Mesenteric fat pad (tissue), 1 donor: ENCODE measurements around the gene MID1IP1. TPM values are rescaled to one million over a fixed set of nuclear protein-coding genes. Genes with fewer than 3 reads are reported as not detected.

Source experiments
- DNase-seq: peaks from one replicate; pipeline ENCODE4 v3.0.0-alpha.2; 2020; ENCODE audit warnings: low spot score
- total RNA-seq: library from RNA; stranded (reverse); fragmentation: NEBNext Ultra II Directional; extraction: Animal tissue kit (Norgen Biotek cat#: 25700); gene quantifications from one replicate; pipeline ENCODE4 v1.2.1, GENCODE V29; 2021
- donor health status: DM: yes; HTN: yes; CAD: no.

The MID1IP1 gene
- total RNA-seq, 1 donor from 2014 or later = 35.0 TPM

- no peak for DNase-seq
Observed at GRCh38 chrX:38811515-38812243, 10.4 kb downstream of the MID1IP1 start.

- no peak for DNase-seq
Observed at GRCh38 chrX:38816155-38816554, 14.9 kb downstream of the MID1IP1 start.

GRCh38 chrX:38817004-38817703 is 15.9 kb downstream of the MID1IP1 start:
- no peak for DNase-seq

GRCh38 chrX:38819163-38819562 is 17.9 kb downstream of the MID1IP1 start:
- no peak for DNase-seq

GRCh38 chrX:38819709-38820108 is 18.4 kb downstream of the MID1IP1 start:
- no peak for DNase-seq

GRCh38 chrX:38820751-38821150 is 19.5 kb downstream of the MID1IP1 start:
- DNase-seq = no peak

- no peak for DNase-seq
Observed at GRCh38 chrX:38824176-38824575, 22.9 kb downstream of the MID1IP1 start.

GRCh38 chrX:38831949-38832348 is 30.7 kb downstream of the MID1IP1 start:
- DNase-seq = no peak

GRCh38 chrX:38837389-38837788 is 36.1 kb downstream of the MID1IP1 start:
- no peak for DNase-seq

GRCh38 chrX:38839277-38839676 is 38.0 kb downstream of the MID1IP1 start:
- no peak for DNase-seq

- DNase-seq = no peak
Observed at GRCh38 chrX:38839944-38840343, 38.7 kb downstream of the MID1IP1 start.

GRCh38 chrX:38841750-38842149 is 40.5 kb downstream of the MID1IP1 start:
- no peak for DNase-seq

GRCh38 chrX:38845426-38845825 is 44.2 kb downstream of the MID1IP1 start:
- no peak for DNase-seq

- no peak for DNase-seq
Observed at GRCh38 chrX:38847206-38847902, 46.1 kb downstream of the MID1IP1 start.

- DNase-seq = no peak
Observed at GRCh38 chrX:38847903-38848230, 46.6 kb downstream of the MID1IP1 start.

- no peak for DNase-seq
Observed at GRCh38 chrX:38848671-38849455, 47.6 kb downstream of the MID1IP1 start.

GRCh38 chrX:38850807-38851544 is 49.7 kb downstream of the MID1IP1 start:
- no peak for DNase-seq

- no peak for DNase-seq
Observed at GRCh38 chrX:38854305-38854704, 53.0 kb downstream of the MID1IP1 start.
